KOPT-K1 (cell line): ENCODE results near the gene MATR3.

Experiments
- H3K27ac ChIP-seq: fragments of 200-600 bp; sonication (generic); 2 replicates; pipeline ENCODE4 v1.5.1; 2016; ENCODE audit warnings: antibody characterized with exemption, mild to moderate bottlenecking, low read depth, low read length; ENCODE audit not compliant: poor library complexity, severe bottlenecking
- H3K36me3 ChIP-seq: fragments of 200-600 bp; sonication (generic); 2 replicates; pipeline ENCODE4 v1.5.1; 2017; ENCODE audit warnings: antibody characterized with exemption, mild to moderate bottlenecking, low read length, moderate library complexity; ENCODE audit not compliant: insufficient read depth
- H3K9me3 ChIP-seq: fragments of 200-600 bp; sonication (generic); 2 replicates; pipeline ENCODE4 v1.5.1; 2017; ENCODE audit warnings: antibody characterized with exemption, low read length, mild to moderate bottlenecking; ENCODE audit not compliant: insufficient read depth, poor library complexity, severe bottlenecking

Gene MATR3

GRCh38 chr5:139377226-139377625 is 83.7 kb downstream of the MATR3 start:
- Histone ChIP-seq H3K36me3 (peaks cover 34% of the 10 kb centered on the region; the same call in 1 of the 2 replicates), H3K9me3 (no peaks in the 10 kb centered on the region), H3K27ac (no peak overlapping the region)

GRCh38 chr5:139378101-139378825 is 84.7 kb downstream of the MATR3 start:
- peaks cover 31% of the 10 kb centered on the region; the same call in 1 of the 2 replicates for H3K36me3 ChIP-seq
- no peak overlapping the region for H3K27ac ChIP-seq
- H3K9me3 ChIP-seq = no peaks in the 10 kb centered on the region

- Histone ChIP-seq H3K36me3 (peaks cover 24% of the 10 kb centered on the region; the same call in 1 of the 2 replicates), H3K9me3 (no peaks in the 10 kb centered on the region), H3K27ac (no peak overlapping the region)
Observed at GRCh38 chr5:139378941-139379361, 85.4 kb downstream of the MATR3 start.

GRCh38 chr5:139379626-139380449 is 86.3 kb downstream of the MATR3 start:
- peaks cover 18% of the 10 kb centered on the region; the same call in 1 of the 2 replicates for H3K36me3 ChIP-seq
- no peaks in the 10 kb centered on the region for H3K9me3 ChIP-seq
- H3K27ac ChIP-seq = no peak overlapping the region
